Cardiac septum (tissue), 1 donor: ENCODE data around the gene TPST2. TPM values are rescaled to one million over a fixed set of nuclear protein-coding genes. Genes with fewer than 3 reads are reported as not detected.

Experiments used
- DNase-seq: peaks from one replicate; pipeline ENCODE4 v3.0.0-alpha.2; 2020; ENCODE audit warnings: low spot score
- intact Hi-C: fragments of 100-400 bp; cut with DNase I; formaldehyde crosslinking; loops from one replicate; pipeline ENCODE4 v1.14.0; 2022
- microRNA-seq: library from miRNA; unstranded; fragments of <30 nt; microRNA quantifications from one replicate; pipeline ENCODE4 v1.2.0, GENCODE V29; 2020
- total RNA-seq: library from RNA; stranded (reverse); fragmentation: NEBNext Ultra II Directional; extraction: Animal tissue kit (Norgen Biotek cat#: 25700); gene quantifications from one replicate; pipeline ENCODE4 v1.2.1, GENCODE V29; 2021
- donor health status: DM: no; HTN: no; CAD: no.

Gene TPST2
- total RNA-seq, 1 donor from 2014 or later: 22.0 TPM

- intact Hi-C loops: loop anchor here (2.0 kb wide), 1 partner anchor 29 kb away; the partner anchor contains the start of gene TFIP11
- DNase-seq: peak; percentile 94
Observed at GRCh38 chr22:26483439-26484359, 106.2 kb downstream of the TPST2 start, which contains the start of the genes HPS4 and SRRD. Gene HPS4 (minus strand): TSS chr22:26483783. CDS start chr22:26481762, 2,021 bp downstream. Gene SRRD (plus strand): TSS chr22:26483877. CDS start chr22:26483891, 14 bp downstream.

GRCh38 chr22:26483043-26483438 lies 106.9 kb downstream of the TPST2 start:
- intact Hi-C loops: loop anchor here (2.0 kb wide), 1 partner anchor 30 kb away; the partner anchor contains the start of gene TFIP11
- no peak for DNase-seq

- no peak for DNase-seq
- intact Hi-C loops: loop anchor here (2.0 kb wide), 1 partner anchor 31 kb away; the partner anchor contains the start of gene TFIP11
Observed at GRCh38 chr22:26482161-26482560, 107.8 kb downstream of the TPST2 start.

GRCh38 chr22:26481694-26482093 lies 108.2 kb downstream of the TPST2 start:
- intact Hi-C loops: loop anchor here (2.0 kb wide), 1 partner anchor 31 kb away; the partner anchor contains the start of gene TFIP11
- no peak for DNase-seq

- intact Hi-C loops: no loop called here
- no peak for DNase-seq
Observed at GRCh38 chr22:26481112-26481693, 108.7 kb downstream of the TPST2 start.

- no peak for DNase-seq
- intact Hi-C loops: no loop called here
Observed at GRCh38 chr22:26480611-26480932, 109.4 kb downstream of the TPST2 start.

GRCh38 chr22:26479792-26480610 lies 109.9 kb downstream of the TPST2 start:
- no peak for DNase-seq
- intact Hi-C loops: no loop called here

- no peak for DNase-seq
- intact Hi-C loops: no loop called here
Observed at GRCh38 chr22:26479043-26479791, 110.7 kb downstream of the TPST2 start.

GRCh38 chr22:26477341-26477731 lies 112.6 kb downstream of the TPST2 start:
- intact Hi-C loops: no loop called here
- no peak for DNase-seq

GRCh38 chr22:26476705-26477340 lies 113.1 kb downstream of the TPST2 start:
- intact Hi-C loops: no loop called here

GRCh38 chr22:26474682-26475081 lies 115.2 kb downstream of the TPST2 start:
- no peak for DNase-seq
- intact Hi-C loops: no loop called here

More at GRCh38 chr22:26476705-26477340, 113.1 kb downstream of the TPST2 start:
- DNase-seq: no peak

Small RNA genes lying within 50 kb of the gene (microRNA-seq; reads per million reads assigned to microRNA genes)
- gene MIR548J: not detected

Other genes with a start within 250 kb of the TPST2 start
- gene ASPHD2, start 160.9 kb downstream of the TPST2 start, total RNA-seq: 0.32 TPM
- 11.9 TPM for gene HPS4, start 106.3 kb downstream of the TPST2 start, total RNA-seq
- gene SRRD, start 106.3 kb downstream of the TPST2 start, total RNA-seq: 14.5 TPM
- gene TFIP11, start 77.7 kb downstream of the TPST2 start, total RNA-seq: 18.0 TPM
- gene CRYBB1, start 27.9 kb upstream of the TPST2 start, total RNA-seq: 0.67 TPM
- not detected for gene CRYBA4, start 31.8 kb upstream of the TPST2 start, total RNA-seq
- 1.3 TPM for gene MIAT, start 67.5 kb upstream of the TPST2 start, total RNA-seq